GM18909 (cell line): Measurements from ENCODE around the gene BFSP1.

Experiments used
- ATAC-seq: cut with Tn5 transposase; IDR thresholded peaks from one replicate; pipeline ENCODE4 v1.9.1; 2021; ENCODE audit warnings: mild to moderate bottlenecking; ENCODE audit not compliant: unreplicated experiment, poor library complexity

BFSP1 gene

DNA sequence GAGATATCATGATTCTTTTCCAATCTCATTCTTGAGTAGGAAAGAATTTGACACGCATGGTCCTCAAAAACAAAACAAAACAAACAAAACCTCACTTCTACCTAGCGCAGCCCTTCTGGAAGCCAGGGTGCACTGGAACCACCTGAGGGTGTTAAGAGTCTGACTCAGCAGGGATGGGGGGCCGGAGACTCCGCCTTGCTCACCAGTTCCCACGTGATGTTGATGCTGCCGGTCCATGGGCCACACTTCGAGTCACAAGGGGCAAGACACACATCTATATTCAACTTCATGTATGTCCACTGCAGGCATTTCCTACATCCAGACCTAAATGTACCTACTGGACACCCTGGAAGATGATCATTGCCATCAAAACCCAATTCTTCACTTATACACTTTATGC, 30.4 kb downstream of the BFSP1 start:
- ATAC-seq: no peak

DNA sequence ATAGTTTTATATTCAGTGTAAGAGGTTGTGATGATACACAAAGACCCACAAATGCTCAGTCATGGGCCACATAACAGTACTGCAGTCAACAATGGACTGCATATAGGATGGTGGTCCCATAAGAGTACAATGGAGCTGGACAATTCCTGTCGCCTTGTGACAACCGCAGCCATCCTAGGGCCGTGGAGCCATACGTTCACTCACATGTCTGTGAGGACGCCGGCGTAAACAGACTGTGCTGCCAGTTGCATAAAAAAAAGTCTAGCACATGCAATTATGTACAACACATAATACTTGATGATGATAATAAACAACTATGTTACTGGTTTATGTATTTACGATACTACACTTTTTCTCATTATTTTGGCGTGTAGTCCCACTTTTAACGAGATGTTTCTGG, 30.9 kb downstream of the BFSP1 start:
- no peak for ATAC-seq

DNA sequence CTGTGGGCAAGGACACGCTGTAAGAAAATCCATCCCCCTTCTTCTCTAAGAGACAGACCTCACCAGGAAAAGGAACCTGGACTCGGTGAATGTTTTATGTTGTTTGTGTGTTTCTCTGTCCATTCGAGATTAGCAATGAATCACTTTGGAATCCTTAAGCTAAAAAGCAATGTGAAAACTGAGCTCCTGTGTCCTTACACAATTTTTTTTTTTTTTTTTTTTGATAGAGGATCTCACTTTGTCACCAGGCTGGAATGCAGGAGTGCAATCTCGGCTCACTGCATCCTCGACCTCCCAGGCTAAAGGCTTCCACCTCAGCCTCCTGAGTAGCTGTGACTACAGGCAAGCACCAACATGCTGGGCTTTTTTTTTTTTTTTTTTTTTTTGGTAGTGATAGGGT, 32.1 kb downstream of the BFSP1 start:
- no peak for ATAC-seq

DNA sequence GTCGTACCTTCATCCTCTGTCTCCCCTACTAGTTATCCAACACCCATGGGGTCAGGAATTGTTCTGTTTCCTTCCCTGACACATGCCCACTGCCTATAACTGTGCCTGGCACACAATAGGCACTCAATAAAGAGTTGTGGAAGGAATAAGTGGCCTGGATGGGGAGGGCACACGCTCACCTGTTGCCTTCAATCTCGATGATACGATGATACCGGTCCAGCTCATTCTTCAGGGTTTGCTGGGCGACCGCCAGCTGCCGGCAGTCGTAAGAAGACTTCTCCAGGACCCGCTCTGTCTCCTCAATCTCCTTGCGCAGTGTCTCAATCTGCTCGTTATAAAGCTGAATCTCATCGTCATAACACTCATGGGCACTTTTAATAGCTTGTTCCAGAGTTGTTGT, 32.5 kb downstream of the BFSP1 start:
- ATAC-seq: no peak

DNA sequence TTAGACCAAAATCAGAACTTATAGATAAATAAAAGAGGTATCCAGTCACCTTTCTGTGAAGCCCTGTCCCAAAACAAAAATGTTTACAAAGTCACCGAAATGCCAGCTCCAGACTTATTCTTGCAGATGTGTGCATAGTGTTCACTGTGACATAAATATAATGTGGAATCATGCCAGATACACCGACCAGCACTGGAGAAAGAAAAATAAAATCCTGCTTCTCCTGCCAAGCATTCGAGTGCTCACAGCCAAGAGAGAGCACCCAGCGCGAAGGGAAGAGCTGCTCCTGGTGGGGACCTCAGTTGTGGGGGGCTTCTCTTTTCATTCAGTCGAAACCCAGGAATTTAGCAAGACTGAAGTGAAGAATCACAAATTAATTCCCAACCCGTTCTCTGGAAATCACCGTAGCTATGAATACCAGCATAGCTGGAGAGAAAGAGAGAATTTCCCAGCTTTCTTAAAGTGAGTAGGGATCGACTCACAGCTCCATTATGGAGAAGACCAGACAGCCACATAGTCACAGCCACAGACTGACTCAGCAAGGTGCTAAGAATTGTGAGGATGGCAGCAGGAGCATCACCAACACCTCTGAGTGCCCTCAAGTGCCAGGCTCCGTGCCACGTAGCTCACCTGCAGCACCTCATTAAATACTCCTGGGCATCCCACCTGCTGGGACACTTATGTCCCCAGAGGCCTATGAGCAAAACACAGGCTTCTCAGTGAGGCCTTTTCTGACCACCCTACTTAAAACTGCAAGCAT, 33.2 kb downstream of the BFSP1 start:
- no peak for ATAC-seq

DNA sequence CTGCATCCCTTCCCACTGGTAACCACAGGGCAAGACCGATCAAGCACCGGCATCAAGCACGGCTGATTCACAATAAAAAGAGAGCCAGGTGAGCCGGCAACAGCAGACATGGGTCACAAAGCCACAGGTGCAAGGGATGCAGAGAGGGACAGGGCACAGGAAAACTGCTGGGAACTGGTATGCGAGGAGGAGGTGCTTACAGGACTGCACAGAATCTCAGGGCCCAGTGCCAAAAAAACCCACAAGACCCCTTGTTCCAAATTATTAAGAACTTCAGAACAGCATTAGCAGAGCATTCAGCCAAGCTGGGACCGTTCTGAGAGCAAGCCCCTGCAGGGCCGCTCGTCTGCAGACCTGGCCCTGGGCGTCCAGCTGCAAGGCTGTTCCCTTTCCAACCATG, 35.4 kb downstream of the BFSP1 start:
- no peak for ATAC-seq

DNA sequence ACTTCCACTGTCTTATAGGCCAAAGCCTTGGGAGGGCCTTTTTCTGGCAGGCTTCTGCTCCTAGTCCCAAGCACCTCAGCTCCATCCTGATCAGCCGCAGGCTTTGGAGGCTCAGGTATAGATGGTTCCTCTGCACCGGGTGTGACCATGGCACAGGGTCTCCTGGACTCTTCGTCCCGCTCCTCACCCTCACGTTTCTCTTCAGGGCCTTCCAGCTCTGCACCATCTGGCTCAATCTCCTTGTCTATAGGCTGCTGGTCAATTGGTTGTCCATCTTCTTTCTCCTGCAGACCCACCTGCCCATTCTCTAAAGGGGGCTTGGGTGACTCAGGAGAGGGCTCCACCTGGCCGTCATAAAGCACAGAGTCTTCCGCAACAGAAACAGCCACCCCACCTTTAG, 37.0 kb downstream of the BFSP1 start:
- no peak for ATAC-seq

DNA sequence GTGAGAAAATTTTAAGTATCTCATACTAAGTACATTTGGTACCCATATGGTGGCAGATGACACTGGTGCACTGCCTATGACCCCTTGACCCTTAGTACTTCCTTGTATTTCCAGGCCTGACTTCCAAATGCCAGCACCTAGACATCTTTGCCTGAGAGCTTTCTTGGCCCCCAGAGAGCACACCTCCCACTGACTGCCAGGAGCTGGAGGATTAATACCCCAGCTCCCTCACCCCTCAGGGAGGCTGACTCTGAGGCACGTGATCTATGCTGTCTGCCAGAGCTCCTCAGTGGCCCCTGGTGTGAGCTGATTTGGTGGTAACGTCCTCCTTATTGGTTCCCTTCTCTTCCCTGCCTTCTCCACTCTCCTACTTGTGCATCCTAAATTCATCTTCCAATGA, 38.0 kb downstream of the BFSP1 start:
- no peak for ATAC-seq

DNA sequence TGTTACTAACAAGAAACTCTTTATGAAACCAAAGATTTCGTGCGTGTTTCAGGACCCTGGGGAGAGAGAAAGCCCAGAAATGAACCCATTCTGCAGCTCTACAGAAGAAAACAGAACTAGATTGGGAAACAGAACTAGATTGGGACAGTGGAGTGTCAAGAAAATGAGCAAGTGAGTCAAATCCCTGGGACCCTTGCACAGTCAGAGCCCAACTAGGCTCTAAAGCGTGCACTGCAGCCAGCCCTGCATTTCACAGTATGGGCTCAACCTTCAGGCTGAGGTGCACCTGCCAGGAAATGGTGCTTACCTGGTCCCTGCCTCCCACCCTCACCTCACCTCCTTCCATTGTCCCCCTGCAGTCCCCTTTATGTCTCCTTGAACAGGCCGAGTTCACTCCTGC, 39.7 kb downstream of the BFSP1 start:
- no peak for ATAC-seq

DNA sequence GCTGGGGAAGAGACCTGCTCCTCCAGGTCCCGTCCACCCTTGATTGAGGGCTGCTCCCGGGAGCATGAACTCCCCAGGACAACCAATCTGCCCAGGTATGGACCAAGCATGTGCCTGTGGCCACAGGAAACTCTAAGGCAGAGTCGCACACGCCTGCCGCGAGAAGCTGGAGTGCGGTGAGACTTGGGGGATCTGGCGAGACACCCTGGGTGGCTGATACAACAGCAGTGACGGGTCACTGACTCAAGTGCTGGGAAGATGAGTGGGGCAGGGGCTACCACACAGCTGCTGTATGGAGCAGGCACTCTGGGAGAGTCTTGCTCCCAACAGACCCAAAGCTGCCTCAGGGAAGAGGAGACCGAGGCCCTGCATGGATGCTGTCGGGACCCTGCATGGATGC, 40.1 kb downstream of the BFSP1 start:
- no peak for ATAC-seq

DNA sequence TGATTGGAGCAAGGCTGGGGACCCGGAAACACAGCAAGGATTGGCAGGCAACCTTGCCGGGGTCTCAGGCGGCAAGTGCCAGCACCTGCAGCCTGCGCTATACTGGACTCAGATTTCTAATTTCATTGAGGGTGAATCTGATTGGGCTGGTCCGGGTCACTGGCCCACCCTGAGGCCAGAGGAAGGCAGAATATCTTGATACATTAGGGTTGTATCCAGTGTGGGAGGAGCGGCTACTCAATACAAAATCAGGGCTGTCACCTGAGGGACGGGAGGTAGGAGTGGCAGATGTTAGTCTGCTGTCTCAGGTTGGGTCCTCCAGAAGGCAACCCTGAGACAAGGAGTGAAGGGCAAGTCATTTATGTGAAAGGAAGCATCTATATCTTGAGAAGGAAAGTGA, 40.7 kb downstream of the BFSP1 start:
- no peak for ATAC-seq

DNA sequence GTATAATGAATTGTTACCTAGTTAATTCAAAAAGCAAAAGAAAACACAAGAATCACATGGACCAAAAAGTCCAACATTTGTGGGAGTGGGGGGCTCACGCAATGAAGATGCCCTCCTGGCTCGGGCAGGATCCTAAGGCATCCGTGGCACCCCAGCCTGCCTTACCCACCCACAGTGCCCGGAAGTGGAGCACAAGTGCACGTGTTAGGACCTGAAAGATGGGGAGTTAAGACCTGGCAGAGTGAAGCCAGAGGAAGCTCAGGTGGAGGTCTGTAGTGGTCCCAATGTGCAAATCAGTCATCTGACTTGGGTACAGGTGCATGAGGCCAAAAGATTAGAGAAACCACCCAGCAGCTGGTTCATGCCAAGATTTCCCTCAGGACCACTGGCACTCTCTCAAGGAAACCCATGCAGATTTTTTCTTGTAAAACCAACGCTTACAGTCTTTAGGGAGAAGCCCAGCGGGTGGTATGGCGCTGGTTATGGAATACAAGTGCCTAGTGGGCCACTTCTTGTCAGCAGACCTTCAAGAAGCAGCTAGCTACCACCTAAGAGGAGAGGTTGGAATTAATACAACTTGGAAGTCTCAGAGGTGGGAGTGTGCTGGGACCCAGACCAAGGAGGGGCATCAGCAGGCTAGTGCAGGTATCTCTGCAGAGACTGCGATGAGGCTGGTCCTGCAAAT, 42.1 kb downstream of the BFSP1 start:
- no peak for ATAC-seq

DNA sequence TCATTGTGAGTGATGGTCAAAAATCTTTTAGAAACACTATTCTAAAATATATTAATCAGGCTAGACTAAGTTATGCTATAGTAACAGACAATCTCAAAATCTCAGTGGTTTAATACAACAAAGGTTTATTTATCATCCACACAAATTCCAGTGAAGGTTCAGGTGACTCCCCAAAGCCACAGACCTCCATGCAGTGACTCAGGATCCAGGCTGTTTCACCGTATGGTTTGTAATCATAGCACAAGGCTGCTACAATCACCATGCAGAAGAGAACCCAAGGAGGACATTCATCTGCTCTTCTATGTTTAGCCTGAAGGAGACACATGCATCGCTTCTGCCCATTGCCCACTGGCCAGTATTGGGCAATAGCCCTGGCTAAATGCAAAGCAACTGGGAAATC, 46.2 kb downstream of the BFSP1 start:
- ATAC-seq: no peak

DNA sequence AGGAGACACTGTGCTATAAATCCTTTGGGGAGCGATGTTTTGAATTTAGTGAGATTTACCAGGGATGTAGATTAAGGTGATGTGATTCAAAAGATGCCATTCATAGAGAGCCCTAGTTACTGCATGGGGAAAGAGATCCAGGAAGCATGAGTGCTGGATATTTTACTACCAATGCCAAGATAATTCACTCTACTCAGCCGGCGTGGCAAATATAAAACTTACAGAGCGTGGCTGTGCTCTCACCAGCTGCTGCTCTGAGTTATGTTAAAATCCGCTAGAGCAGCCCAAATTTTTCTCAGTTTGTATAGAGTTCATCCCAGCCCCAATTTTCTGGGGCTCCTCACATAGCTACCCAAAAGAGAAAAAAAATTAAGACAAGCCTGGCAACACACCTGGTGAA, 48.6 kb downstream of the BFSP1 start:
- no peak for ATAC-seq

DNA sequence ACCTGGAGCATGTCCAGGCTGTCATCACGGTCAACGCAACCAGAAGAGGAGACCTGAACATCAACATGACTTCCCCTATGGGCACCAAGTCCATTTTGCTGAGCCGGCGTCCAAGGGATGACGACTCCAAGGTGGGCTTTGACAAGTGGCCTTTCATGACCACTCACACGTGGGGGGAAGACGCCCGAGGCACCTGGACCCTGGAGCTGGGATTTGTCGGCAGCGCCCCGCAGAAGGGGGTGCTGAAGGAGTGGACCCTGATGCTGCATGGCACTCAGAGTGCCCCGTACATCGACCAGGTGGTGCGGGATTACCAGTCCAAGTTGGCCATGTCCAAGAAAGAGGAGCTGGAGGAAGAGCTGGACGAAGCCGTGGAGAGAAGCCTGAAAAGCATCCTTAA, 49.5 kb downstream of the BFSP1 start:
- ATAC-seq: no peak

DNA sequence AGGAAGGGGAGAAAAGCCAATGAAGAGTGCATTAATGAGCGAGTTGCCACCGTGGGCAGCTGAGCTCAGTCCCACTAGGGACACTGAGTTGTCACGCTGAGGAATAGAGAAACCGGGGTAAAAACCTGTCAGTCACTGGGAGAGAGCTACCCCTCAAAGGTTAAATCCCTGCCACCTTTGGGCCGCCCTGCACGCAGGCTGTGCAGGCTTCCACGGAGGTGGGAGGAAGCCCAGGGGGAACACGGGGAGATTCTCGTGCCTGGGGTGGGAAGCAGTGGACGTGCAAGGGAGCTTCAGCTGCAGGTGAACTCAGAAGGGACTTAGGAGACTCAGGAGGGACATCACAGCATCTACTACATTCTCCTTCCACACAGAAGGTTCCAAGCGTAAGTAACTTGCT, 50.5 kb downstream of the BFSP1 start:
- no peak for ATAC-seq

DNA sequence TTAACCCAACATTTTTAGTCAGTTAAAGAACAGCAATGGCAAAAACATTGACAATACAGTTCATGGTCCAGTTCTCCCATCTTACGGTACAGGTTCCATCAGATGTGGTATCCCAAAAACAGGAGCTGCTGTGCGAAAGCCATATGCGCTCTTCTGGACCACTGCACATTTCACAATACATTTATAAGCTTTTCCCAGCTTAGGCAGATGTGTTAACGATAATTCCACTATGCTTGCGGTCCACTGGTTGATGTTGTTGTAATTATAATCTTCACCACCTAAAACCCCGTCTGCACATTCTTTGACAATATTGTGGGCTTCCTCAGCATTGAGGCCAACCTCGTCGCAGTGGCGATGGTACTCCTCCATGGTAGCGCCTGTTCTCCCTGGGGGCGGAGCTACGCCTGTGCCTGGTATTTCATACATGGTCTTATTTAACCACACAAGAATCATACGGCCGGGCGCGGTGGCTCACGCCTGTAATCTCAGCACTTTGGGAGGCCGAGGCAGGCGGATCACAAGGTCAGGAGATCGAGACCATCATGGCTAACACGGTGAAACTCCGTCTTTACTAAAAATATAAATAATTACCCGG, 52.0 kb downstream of the BFSP1 start:
- ATAC-seq: no peak

DNA sequence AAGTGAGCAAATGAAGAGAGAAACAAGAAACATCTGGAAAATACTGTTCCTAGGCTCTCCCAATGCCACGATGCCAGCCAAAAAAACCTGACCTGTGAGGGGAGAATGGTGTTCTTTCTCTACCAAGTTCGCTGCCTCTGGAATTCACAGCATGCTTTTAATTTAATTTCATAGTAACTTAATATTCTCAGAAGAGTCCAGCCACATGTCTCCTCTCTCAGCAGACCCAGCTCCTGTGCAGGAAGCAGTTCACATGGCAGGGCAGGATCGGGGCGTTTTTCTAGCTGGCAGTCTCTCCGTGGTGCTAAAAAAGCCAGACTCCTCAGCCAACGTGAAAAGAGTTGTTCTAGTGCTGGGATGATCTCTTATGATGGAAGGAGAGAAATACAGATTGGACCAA, 57.5 kb downstream of the BFSP1 start:
- ATAC-seq: no peak

DNA sequence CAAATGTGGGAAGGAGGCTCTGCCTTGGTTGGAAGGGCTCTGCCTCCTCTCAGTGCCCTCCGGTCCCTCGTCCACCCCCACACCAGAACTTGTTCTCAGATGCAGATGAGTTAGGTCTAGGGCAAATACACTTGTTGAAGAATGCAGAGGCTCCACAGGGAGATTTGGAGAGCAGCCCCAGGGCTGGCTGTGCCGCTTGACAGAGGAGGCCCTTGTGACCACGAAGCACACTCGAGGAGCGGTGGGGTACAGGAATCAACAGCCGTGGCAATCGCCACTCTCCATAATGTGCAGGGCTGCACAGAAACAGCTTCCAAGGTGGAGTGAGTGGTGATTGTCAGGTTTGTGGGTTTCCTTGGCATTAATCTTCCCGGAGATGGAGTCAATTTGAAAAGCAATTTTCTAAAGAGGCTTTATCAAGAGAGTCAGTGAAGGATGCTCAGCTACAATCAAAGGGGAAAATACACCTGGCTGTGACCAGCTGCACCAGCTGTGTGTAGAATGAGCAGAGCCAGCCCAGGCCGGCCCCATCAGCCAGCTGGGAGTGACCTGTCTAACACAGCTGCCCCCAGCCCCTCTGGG, 59.5 kb downstream of the BFSP1 start:
- no peak for ATAC-seq

DNA sequence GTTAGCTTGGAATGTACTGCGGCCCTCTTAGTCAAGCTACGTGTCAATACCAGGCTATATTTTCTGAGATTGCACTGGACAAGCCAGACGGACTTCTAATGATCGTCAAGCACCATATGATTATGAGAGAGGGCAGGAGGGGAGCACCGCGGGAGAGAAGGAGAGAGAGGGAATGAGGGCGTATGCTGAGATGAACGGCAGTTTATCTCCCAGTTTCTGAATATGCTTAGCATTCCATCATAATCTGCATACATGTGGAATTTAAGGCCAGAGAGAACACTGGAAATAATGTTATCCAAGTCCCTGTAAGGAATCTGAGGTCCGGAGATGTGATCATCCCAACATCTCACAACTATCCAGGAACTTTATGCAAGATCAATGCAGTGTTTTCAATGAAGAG, 60.2 kb downstream of the BFSP1 start:
- ATAC-seq: no peak

DNA sequence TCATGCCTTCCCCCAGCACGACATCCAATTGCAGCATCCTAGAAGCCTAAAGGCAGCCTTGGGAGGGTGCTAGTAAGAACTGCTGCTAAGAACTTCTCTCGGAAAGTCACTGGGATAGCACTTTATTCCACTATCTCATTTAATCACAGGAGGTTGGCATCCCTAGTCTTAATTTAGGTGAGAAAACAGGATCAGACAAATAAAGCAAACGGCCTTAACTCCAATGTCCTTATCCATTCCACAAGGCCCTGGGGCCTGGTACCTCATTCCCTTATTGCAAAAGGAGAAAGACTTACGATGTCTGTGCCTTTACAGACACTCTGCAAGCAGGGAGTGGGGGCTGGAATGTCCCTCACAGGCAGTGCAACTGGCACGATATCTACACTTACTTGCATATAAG, 60.7 kb downstream of the BFSP1 start:
- no peak for ATAC-seq
